Stimulated activated naive CD8-positive, alpha-beta T cell treated with anti-CD3 and anti-CD28 coated beads, Interleukin-15, Interleukin-2, amounts not matched to agents 100 ng/mL and 50 ng/mL, for 24 hours (primary cell): ENCODE results near the gene ELOA2.
"Not testable (repeated sequence)": the region's sequence is repeated elsewhere in the genome, so short reads cannot be mapped to it uniquely, and the experiment has no call there.

Experiments used
- H3K27ac Mint-ChIP-seq: one replicate; pipeline ENCODE4 v1.8.0; 2021; ENCODE audit warnings: mild to moderate bottlenecking, mixed read lengths
- H3K27me3 Mint-ChIP-seq: one replicate; pipeline ENCODE4 v1.8.0; 2021; ENCODE audit warnings: mixed read lengths
- H3K36me3 Mint-ChIP-seq: one replicate; pipeline ENCODE4 v1.8.0; 2021; ENCODE audit warnings: low read depth, mixed read lengths
- H3K4me1 Mint-ChIP-seq: one replicate; pipeline ENCODE4 v1.8.0; 2021; ENCODE audit warnings: low read depth, mixed read lengths
- H3K4me3 Mint-ChIP-seq: one replicate; pipeline ENCODE4 v1.8.0; 2021; ENCODE audit warnings: mild to moderate bottlenecking, mixed read lengths
- H3K9me3 Mint-ChIP-seq: one replicate; pipeline ENCODE4 v1.8.0; 2021; ENCODE audit warnings: mixed read lengths

The ELOA2 gene

DNA sequence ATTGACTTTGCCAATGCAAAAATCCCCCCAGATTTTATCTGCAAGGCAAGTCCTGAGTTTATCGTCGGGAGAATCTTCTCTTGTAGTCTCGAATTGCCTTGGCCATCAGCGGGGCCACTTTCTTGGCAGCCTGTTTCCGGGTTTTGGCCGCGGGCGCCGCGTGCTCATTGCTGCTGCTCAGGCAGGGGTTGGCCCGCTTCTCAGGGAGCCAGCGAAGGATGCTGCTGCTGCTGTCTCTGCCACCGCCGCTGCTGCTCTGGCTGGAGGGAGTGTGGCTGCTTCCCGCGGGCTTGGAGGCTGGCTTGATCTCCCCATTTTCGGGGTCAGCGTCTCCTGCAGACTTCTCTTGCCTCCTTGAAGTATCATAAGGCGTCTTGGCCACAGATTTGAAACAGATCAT lies 2.5 kb downstream of the ELOA2 start:
- peaks cover 12% of the 10 kb centered on the region for H3K9me3 Mint-ChIP-seq
- no peaks in the 10 kb centered on the region for H3K27me3 Mint-ChIP-seq
- H3K4me3 Mint-ChIP-seq, result no peak overlapping the region
- H3K36me3 Mint-ChIP-seq, result no peaks in the 10 kb centered on the region
- no peaks in the 10 kb centered on the region for H3K4me1 Mint-ChIP-seq
- H3K27ac Mint-ChIP-seq, result no peak overlapping the region

- H3K36me3 Mint-ChIP-seq, H3K27me3 Mint-ChIP-seq, H3K4me1 Mint-ChIP-seq, H3K27ac Mint-ChIP-seq, H3K4me3 Mint-ChIP-seq: not testable (repeated sequence)
- peaks cover 12% of the 10 kb centered on the region for H3K9me3 Mint-ChIP-seq
Measured at GRCh38 chr18:47030887-47031286, 4.5 kb downstream of the ELOA2 start.

- not testable (repeated sequence) for H3K27me3 Mint-ChIP-seq, H3K27ac Mint-ChIP-seq
Measured at GRCh38 chr18:47029684-47030353, 5.6 kb downstream of the ELOA2 start.

GRCh38 chr18:47028738-47029137 lies 6.7 kb downstream of the ELOA2 start:
- not testable (repeated sequence) for H3K27ac Mint-ChIP-seq, H3K27me3 Mint-ChIP-seq, H3K4me1 Mint-ChIP-seq, H3K36me3 Mint-ChIP-seq, H3K4me3 Mint-ChIP-seq
- H3K9me3 Mint-ChIP-seq, result peaks cover 12% of the 10 kb centered on the region

More at GRCh38 chr18:47029684-47030353, 5.6 kb downstream of the ELOA2 start:
- H3K4me1 Mint-ChIP-seq, H3K4me3 Mint-ChIP-seq, H3K36me3 Mint-ChIP-seq: not testable (repeated sequence)
- peaks cover 12% of the 10 kb centered on the region for H3K9me3 Mint-ChIP-seq

- H3K36me3 Mint-ChIP-seq, H3K9me3 Mint-ChIP-seq, H3K27me3 Mint-ChIP-seq, H3K27ac Mint-ChIP-seq, H3K4me3 Mint-ChIP-seq, H3K4me1 Mint-ChIP-seq: not testable (repeated sequence)
Measured at GRCh38 chr18:47025557-47026174, 9.8 kb downstream of the ELOA2 start.

- not testable (repeated sequence) for H3K9me3 Mint-ChIP-seq, H3K27ac Mint-ChIP-seq, H3K27me3 Mint-ChIP-seq, H3K36me3 Mint-ChIP-seq, H3K4me1 Mint-ChIP-seq, H3K4me3 Mint-ChIP-seq
Measured at GRCh38 chr18:47023769-47024465, 11.5 kb downstream of the ELOA2 start.

DNA sequence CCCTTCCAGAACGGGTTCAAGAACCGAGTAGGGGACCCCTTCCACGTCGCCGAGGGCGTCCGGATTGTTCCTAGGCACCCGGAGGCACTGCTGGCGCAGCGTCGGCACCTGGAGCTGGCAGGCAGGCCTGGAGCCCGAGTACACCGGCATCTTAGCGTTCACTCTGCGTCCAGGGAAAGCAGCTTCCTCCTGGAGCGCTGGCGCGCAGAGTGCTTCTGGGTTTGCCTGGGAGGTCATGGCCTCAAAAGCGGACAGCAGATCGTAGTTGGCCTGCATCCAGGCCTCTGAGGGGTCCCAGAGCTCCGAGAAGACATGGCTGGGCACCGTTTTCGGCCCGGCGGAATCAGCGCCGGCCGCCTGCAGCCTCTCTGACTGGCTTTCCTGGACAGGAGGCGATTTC lies 12.6 kb downstream of the ELOA2 start:
- not testable (repeated sequence) for H3K4me3 Mint-ChIP-seq, H3K27ac Mint-ChIP-seq, H3K9me3 Mint-ChIP-seq, H3K27me3 Mint-ChIP-seq, H3K36me3 Mint-ChIP-seq, H3K4me1 Mint-ChIP-seq

DNA sequence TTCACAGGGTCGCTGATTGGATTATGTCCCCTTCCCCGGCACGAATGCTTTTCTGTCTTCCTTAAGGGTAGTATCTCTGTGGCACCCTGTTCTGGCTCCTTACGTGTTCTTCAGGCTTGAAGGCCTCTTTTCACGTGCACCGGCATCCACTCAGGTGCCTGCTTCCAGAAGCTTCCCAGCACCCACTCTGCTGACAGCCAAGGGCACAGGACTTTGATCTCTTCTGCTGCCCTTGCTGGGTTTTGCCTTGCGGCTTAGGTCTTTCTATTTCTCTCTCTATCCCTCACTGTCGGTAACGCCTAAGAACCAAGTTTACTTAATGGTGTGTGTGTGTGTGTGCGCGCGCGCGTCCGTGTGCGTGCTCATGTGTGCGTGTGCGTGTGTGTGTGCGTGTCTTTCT lies 14.7 kb downstream of the ELOA2 start:
- H3K27me3 Mint-ChIP-seq, H3K4me1 Mint-ChIP-seq, H3K9me3 Mint-ChIP-seq, H3K4me3 Mint-ChIP-seq, H3K27ac Mint-ChIP-seq, H3K36me3 Mint-ChIP-seq: not testable (repeated sequence)

GRCh38 chr18:47019870-47020269 lies 15.6 kb downstream of the ELOA2 start:
- not testable (repeated sequence) for H3K9me3 Mint-ChIP-seq, H3K36me3 Mint-ChIP-seq, H3K4me1 Mint-ChIP-seq, H3K27me3 Mint-ChIP-seq, H3K27ac Mint-ChIP-seq, H3K4me3 Mint-ChIP-seq
